Cardiac fibroblast (primary cell): ENCODE measurements around the gene CLHC1.
A peak's percentile ranks its signal among the peaks of the same experiment; 100 is the strongest.

ENCODE experiments used
- DNase-seq, 2 donors: peaks; one replicate each; pipeline versions ENCODE4 v3.0.0 to v3.0.0-alpha.2; 2010; ENCODE audit warnings: low read depth in 2 of 2
- H3K4me3 ChIP-seq, 2 donors: replicated peaks in 1 of 2; 1 replicate in 1 of 2; 2 replicates in 1 of 2; pipeline ENCODE4 v1.5.1; 2011; ENCODE audit warnings: low read depth in 2 of 2, low read length in 2 of 2, mild to moderate bottlenecking in 2 of 2, moderate library complexity in 1 of 2
- CTCF ChIP-seq: IDR thresholded peaks from one replicate; pipeline ENCODE4 v1.5.1; 2011; ENCODE audit warnings: low read depth, mild to moderate bottlenecking, low read length, inconsistent platforms

The CLHC1 gene

GRCh38 chr2:55159752-55160151 lies 72.3 kb downstream of the CLHC1 start:
- no peak overlapping the region for H3K4me3 ChIP-seq
- TF ChIP-seq CTCF = no peak
- DNase-seq = no peak

GRCh38 chr2:55159037-55159651 lies 72.9 kb downstream of the CLHC1 start:
- no peak for TF ChIP-seq CTCF
- peak in 1 of 2 donors; percentile 42 for DNase-seq
- H3K4me3 ChIP-seq = no peak overlapping the region

GRCh38 chr2:55158111-55158814 lies 73.8 kb downstream of the CLHC1 start:
- no peak for DNase-seq
- H3K4me3 ChIP-seq = no peak overlapping the region
- TF ChIP-seq CTCF = no peak

- DNase-seq = peak in 1 of 2 donors; percentile 69
- peak; percentile 29 for TF ChIP-seq CTCF
- H3K4me3 ChIP-seq = no peak overlapping the region
Measured at GRCh38 chr2:55157474-55157884, 74.6 kb downstream of the CLHC1 start.

- no peak for TF ChIP-seq CTCF
- no peak overlapping the region for H3K4me3 ChIP-seq
Measured at GRCh38 chr2:55156984-55157383, 75.1 kb downstream of the CLHC1 start.

GRCh38 chr2:55156326-55156725 lies 75.8 kb downstream of the CLHC1 start:
- peak; percentile 39 to 70 for DNase-seq
- H3K4me3 ChIP-seq = no peak overlapping the region
- no peak for TF ChIP-seq CTCF

More at GRCh38 chr2:55156984-55157383, 75.1 kb downstream of the CLHC1 start:
- no peak for DNase-seq
